ENCODE data around the gene POLE. TPM values are rescaled to one million over a fixed set of nuclear protein-coding genes. Genes with fewer than 3 reads are reported as not detected.

Gene POLE, protein sequence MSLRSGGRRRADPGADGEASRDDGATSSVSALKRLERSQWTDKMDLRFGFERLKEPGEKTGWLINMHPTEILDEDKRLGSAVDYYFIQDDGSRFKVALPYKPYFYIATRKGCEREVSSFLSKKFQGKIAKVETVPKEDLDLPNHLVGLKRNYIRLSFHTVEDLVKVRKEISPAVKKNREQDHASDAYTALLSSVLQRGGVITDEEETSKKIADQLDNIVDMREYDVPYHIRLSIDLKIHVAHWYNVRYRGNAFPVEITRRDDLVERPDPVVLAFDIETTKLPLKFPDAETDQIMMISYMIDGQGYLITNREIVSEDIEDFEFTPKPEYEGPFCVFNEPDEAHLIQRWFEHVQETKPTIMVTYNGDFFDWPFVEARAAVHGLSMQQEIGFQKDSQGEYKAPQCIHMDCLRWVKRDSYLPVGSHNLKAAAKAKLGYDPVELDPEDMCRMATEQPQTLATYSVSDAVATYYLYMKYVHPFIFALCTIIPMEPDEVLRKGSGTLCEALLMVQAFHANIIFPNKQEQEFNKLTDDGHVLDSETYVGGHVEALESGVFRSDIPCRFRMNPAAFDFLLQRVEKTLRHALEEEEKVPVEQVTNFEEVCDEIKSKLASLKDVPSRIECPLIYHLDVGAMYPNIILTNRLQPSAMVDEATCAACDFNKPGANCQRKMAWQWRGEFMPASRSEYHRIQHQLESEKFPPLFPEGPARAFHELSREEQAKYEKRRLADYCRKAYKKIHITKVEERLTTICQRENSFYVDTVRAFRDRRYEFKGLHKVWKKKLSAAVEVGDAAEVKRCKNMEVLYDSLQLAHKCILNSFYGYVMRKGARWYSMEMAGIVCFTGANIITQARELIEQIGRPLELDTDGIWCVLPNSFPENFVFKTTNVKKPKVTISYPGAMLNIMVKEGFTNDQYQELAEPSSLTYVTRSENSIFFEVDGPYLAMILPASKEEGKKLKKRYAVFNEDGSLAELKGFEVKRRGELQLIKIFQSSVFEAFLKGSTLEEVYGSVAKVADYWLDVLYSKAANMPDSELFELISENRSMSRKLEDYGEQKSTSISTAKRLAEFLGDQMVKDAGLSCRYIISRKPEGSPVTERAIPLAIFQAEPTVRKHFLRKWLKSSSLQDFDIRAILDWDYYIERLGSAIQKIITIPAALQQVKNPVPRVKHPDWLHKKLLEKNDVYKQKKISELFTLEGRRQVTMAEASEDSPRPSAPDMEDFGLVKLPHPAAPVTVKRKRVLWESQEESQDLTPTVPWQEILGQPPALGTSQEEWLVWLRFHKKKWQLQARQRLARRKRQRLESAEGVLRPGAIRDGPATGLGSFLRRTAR (N-terminal part only)
- total RNA-seq = 10 to 100 TPM; 31.0 to 39.2 TPM
- 1 to 10 TPM; 7.6 to 8.4 TPM for polyA plus RNA-seq

- peaks cover 0 to 8% (median 5%) of the 10 kb centered on the region in 4 donors for H3K36me3 ChIP-seq (ENCODE audit: control insufficient read depth in 4 of 4, insufficient read depth in 3 of 4, low read depth in 1 of 4, low read length in 3 of 4)
Observed at GRCh38 chr12:132687211-132688164, at the start of gene POLE, which contains the start of gene PXMP2. TSS of gene POLE (minus strand) at chr12:132687342. CDS start at chr12:132687315, 27 bp downstream. TSS of gene PXMP2 (plus strand) at chr12:132687587. CDS start at chr12:132687671, 84 bp downstream.

DNA sequence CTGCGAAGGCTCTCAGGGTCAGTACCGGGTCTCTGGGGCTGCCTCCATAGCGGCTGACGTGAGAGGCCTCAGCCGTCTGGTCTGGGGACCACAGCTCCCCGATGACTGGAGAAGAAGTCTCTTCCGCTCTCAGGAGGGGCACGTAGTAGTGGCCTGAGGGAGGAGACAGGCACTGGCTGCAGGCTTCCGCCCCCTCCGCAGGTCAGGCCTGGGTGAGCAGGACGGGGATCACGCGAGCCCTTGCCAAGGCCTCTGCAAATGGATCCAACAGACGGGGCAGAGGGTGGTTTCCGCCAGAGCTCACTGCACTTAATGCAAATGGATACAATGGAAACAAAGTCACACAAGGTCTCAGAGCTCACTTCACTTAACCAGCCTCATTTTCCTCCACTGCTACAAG lies 49.8 kb upstream of the POLE start:
- no peak overlapping the region for H3K4me3 ChIP-seq (ENCODE audit: low read depth in 1 of 3, low read length in 3 of 3)
- H3K9me3 ChIP-seq (ENCODE audit: control insufficient read depth in 4 of 4, low read length in 3 of 4) = no peaks in the 10 kb centered on the region
- 98% methylated on average over 15 of the region's 15 CpGs for WGBS
- H3K9ac ChIP-seq (ENCODE audit: low read depth in 1 of 2, low read length in 2 of 2) = no peak overlapping the region
- no peaks in the 10 kb centered on the region for H3K4me1 ChIP-seq (ENCODE audit: control insufficient read depth in 4 of 4, insufficient read depth in 4 of 4, low read length in 3 of 4)
- no peak overlapping the region for H3K27ac ChIP-seq (ENCODE audit: low read depth in 1 of 2, low read length in 2 of 2)
- H3K27me3 ChIP-seq (ENCODE audit: control insufficient read depth in 4 of 4, insufficient read depth in 4 of 4, low read length in 3 of 4) = no peaks in the 10 kb centered on the region
- H3K36me3 ChIP-seq (ENCODE audit: control insufficient read depth in 4 of 4, insufficient read depth in 3 of 4, low read depth in 1 of 4, low read length in 3 of 4) = peaks cover 19 to 85% (median 61%) of the 10 kb centered on the region in 4 donors
- no peak for DNase-seq (ENCODE audit: low spot score)
- no peak for TF ChIP-seq SP1 (IDR thresholded peaks at IDR 0.05)
- TF ChIP-seq FOXA1 (IDR thresholded peaks at IDR 0.05) = no peak
- no peak for TF ChIP-seq FOXA2 (IDR thresholded peaks at IDR 0.05)
- no peak for TF ChIP-seq RAD21 (IDR thresholded peaks at IDR 0.05)
- TF ChIP-seq, protein P1, sequence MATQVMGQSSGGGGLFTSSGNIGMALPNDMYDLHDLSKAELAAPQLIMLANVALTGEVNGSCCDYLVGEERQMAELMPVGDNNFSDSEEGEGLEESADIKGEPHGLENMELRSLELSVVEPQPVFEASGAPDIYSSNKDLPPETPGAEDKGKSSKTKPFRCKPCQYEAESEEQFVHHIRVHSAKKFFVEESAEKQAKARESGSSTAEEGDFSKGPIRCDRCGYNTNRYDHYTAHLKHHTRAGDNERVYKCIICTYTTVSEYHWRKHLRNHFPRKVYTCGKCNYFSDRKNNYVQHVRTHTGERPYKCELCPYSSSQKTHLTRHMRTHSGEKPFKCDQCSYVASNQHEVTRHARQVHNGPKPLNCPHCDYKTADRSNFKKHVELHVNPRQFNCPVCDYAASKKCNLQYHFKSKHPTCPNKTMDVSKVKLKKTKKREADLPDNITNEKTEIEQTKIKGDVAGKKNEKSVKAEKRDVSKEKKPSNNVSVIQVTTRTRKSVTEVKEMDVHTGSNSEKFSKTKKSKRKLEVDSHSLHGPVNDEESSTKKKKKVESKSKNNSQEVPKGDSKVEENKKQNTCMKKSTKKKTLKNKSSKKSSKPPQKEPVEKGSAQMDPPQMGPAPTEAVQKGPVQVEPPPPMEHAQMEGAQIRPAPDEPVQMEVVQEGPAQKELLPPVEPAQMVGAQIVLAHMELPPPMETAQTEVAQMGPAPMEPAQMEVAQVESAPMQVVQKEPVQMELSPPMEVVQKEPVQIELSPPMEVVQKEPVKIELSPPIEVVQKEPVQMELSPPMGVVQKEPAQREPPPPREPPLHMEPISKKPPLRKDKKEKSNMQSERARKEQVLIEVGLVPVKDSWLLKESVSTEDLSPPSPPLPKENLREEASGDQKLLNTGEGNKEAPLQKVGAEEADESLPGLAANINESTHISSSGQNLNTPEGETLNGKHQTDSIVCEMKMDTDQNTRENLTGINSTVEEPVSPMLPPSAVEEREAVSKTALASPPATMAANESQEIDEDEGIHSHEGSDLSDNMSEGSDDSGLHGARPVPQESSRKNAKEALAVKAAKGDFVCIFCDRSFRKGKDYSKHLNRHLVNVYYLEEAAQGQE (IDR thresholded peaks at IDR 0.05) = no peak
- TF ChIP-seq, protein P2, sequence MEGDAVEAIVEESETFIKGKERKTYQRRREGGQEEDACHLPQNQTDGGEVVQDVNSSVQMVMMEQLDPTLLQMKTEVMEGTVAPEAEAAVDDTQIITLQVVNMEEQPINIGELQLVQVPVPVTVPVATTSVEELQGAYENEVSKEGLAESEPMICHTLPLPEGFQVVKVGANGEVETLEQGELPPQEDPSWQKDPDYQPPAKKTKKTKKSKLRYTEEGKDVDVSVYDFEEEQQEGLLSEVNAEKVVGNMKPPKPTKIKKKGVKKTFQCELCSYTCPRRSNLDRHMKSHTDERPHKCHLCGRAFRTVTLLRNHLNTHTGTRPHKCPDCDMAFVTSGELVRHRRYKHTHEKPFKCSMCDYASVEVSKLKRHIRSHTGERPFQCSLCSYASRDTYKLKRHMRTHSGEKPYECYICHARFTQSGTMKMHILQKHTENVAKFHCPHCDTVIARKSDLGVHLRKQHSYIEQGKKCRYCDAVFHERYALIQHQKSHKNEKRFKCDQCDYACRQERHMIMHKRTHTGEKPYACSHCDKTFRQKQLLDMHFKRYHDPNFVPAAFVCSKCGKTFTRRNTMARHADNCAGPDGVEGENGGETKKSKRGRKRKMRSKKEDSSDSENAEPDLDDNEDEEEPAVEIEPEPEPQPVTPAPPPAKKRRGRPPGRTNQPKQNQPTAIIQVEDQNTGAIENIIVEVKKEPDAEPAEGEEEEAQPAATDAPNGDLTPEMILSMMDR (IDR thresholded peaks at IDR 0.05; ENCODE audit: low read depth, low read length, missing input control) = no peak
- TF ChIP-seq, protein P3, sequence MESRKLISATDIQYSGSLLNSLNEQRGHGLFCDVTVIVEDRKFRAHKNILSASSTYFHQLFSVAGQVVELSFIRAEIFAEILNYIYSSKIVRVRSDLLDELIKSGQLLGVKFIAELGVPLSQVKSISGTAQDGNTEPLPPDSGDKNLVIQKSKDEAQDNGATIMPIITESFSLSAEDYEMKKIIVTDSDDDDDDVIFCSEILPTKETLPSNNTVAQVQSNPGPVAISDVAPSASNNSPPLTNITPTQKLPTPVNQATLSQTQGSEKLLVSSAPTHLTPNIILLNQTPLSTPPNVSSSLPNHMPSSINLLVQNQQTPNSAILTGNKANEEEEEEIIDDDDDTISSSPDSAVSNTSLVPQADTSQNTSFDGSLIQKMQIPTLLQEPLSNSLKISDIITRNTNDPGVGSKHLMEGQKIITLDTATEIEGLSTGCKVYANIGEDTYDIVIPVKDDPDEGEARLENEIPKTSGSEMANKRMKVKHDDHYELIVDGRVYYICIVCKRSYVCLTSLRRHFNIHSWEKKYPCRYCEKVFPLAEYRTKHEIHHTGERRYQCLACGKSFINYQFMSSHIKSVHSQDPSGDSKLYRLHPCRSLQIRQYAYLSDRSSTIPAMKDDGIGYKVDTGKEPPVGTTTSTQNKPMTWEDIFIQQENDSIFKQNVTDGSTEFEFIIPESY (IDR thresholded peaks at IDR 0.05) = no peak
- TF ChIP-seq JUND (IDR thresholded peaks at IDR 0.05) = no peak
- TF ChIP-seq EGR1 (IDR thresholded peaks at IDR 0.05; ENCODE audit: low read depth in 2 of 2) = no peak

More at GRCh38 chr12:132687211-132688164, at the start of gene POLE, which contains the start of gene PXMP2:
- H3K9ac ChIP-seq (ENCODE audit: low read depth in 1 of 2, low read length in 2 of 2) = peak within 1 kb of the TSS in 1 of 2 donors; percentile 47
- peaks cover 2 to 28% (median 18%) of the 10 kb centered on the region in 4 donors for H3K4me1 ChIP-seq (ENCODE audit: control insufficient read depth in 4 of 4, insufficient read depth in 4 of 4, low read length in 3 of 4)
- DNase-seq (ENCODE audit: low spot score) = peak; percentile 93
- TF ChIP-seq ATF3 (IDR thresholded peaks at IDR 0.05) (no peak), SP1 (IDR thresholded peaks at IDR 0.05) (peak; percentile 52), NR2F2 (IDR thresholded peaks at IDR 0.05) (no peak), EGR1 (IDR thresholded peaks at IDR 0.05; ENCODE audit: low read depth in 2 of 2) (peak in 1 of 2 donors; percentile 77), FOXA2 (IDR thresholded peaks at IDR 0.05) (no peak), GABPA (IDR thresholded peaks at IDR 0.05 in 1 of 2, conservative IDR thresholded peaks at IDR 0.05 in 1 of 2) (peak in 1 of 2 donors; percentile 72), YY1 (IDR thresholded peaks at IDR 0.05) (peak; percentile 58), HNF4A (conservative IDR thresholded peaks at IDR 0.05) (no peak)
- TF ChIP-seq, protein P3 (IDR thresholded peaks at IDR 0.05) = peak; percentile 98
- WGBS = under 1% methylated on average over 134 of the region's 134 CpGs
- H3K9me3 ChIP-seq (ENCODE audit: control insufficient read depth in 4 of 4, low read length in 3 of 4) = no peaks in the 10 kb centered on the region
- no peaks in the 10 kb centered on the region for H3K27me3 ChIP-seq (ENCODE audit: control insufficient read depth in 4 of 4, insufficient read depth in 4 of 4, low read length in 3 of 4)
- peak within 1 kb of the TSS; percentile 21 to 54 for H3K27ac ChIP-seq (ENCODE audit: low read depth in 1 of 2, low read length in 2 of 2)
- H3K4me3 ChIP-seq (ENCODE audit: low read depth in 1 of 3, low read length in 3 of 3) = peak within 1 kb of the TSS; percentile 49 to 100 (median 54)
